ENCODE results near the gene RFTN2. TPM values are rescaled to one million over a fixed set of nuclear protein-coding genes. Genes with fewer than 3 reads are reported as not detected.

Gene RFTN2
- total and polyA plus RNA-seq, 2 donors (not counting 3 experiments of a cell fraction or from before 2014, with no cell fraction given), result 5.0 to 8.0 TPM

DNA sequence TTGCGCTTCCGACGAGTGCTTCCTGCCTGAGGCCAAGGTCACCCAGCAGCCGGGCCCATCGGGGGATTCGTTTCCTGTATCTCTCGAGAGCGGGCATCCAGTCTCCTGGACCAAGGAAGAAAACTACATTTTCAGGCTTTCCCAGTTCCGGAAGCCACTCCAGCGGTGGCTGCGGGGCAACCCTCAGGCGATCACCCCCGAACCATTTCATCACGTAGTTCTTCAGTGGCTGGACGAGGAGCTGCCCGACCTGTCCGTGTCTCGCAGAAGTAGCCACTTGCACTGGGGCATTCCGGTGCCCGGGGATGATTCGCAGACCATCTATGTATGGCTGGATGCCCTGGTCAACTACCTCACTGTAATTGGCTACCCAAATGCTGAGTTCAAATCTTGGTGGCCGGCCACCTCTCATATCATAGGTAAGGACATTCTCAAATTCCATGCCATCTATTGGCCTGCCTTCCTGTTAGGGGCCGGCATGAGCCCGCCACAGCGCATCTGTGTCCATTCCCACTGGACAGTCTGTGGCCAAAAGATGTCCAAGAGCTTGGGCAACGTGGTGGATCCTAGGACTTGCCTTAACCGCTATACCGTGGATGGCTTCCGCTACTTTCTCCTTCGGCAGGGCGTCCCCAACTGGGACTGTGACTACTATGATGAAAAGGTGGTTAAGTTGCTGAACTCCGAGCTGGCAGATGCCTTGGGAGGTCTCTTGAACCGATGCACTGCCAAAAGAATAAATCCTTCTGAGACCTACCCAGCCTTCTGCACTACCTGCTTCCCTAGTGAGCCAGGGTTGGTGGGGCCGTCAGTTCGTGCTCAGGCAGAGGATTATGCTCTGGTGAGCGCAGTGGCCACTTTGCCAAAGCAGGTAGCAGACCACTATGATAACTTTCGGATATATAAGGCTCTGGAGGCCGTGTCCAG is 30.8 kb upstream of the RFTN2 start:
- H3K4me3 ChIP-seq (replicated peaks in 1 of 3; ENCODE audit: insufficient read depth in 1 of 3, low read depth in 1 of 3, low read length in 3 of 3), result peak overlapping the region; percentile 35 to 54 (median 47)
- intact Hi-C loops (cut with micrococcal nuclease) (loop anchor here (1.0 to 5.0 kb wide), 6 partner anchors 150 to 421 kb away; partner anchors contain the start of genes COQ10B, HSPE1, MOB4 and SF3B1), dilution Hi-C loops (cut with MboI; ENCODE audit: extremely low pct_ligation_motif_present, low sequenced_read_pairs) (no loop called here)
- peak overlapping the region; percentile 27 for H3K9ac ChIP-seq (replicated peaks; ENCODE audit: extremely low read depth, insufficient read depth, low read length)
- H3K27ac ChIP-seq (ENCODE audit: insufficient read depth, low read depth, low read length), result no peak overlapping the region
- no peaks in the 10 kb centered on the region for H4K20me1 ChIP-seq (replicated peaks; ENCODE audit: control insufficient read depth, extremely low read depth, insufficient read depth, low read length)
- no peaks in the 10 kb centered on the region for H3K36me3 ChIP-seq (ENCODE audit: control insufficient read depth in 2 of 2, extremely low read depth in 1 of 2, insufficient read depth in 2 of 2, low read length in 2 of 2)
- peak overlapping the region; percentile 36 for H2AFZ ChIP-seq (ENCODE audit: low read depth, low read length)
- H3K4me2 ChIP-seq (ENCODE audit: insufficient read depth, low read length), result peak overlapping the region; percentile 63
- ChIA-PET CTCF (interaction anchor here (0.6 to 2.7 kb wide), 8 partner anchors 10 to 591 kb away, joined by 3 to 18 read pairs (median 3); partner anchors contain the start of genes MOB4 and RFTN2), POLR2A (no interaction called here)
- H3K4me1 ChIP-seq (ENCODE audit: control insufficient read depth, extremely low read depth, insufficient read depth, low read length), result peaks cover 22% of the 10 kb centered on the region
- DNase-seq (ENCODE audit: low read depth, low spot score) (no peak), FAIRE-seq (peak; percentile 43)
- no peaks in the 10 kb centered on the region for H3K9me3 ChIP-seq (replicated peaks; ENCODE audit: control insufficient read depth, insufficient read depth, low read length)
- TF ChIP-seq GATA2 (IDR thresholded peaks at IDR 0.05; ENCODE audit: insufficient read depth, insufficient read length, low read depth, low read length), result no peak
- TF ChIP-seq MYC (IDR thresholded peaks at IDR 0.05; ENCODE audit: low read depth, low read length), result no peak
- TF ChIP-seq MAX (IDR thresholded peaks at IDR 0.05; ENCODE audit: insufficient read depth, insufficient read length), result no peak
- TF ChIP-seq JUN (IDR thresholded peaks at IDR 0.05; ENCODE audit: borderline replicate concordance, insufficient read depth, insufficient read length, low read depth), result no peak
- no peak for TF ChIP-seq CTCF (IDR thresholded peaks at IDR 0.05; ENCODE audit: extremely low read depth in 1 of 2, insufficient read depth in 1 of 2, low read depth in 1 of 2, low read length in 2 of 2)
- no peak for TF ChIP-seq EZH2 (IDR thresholded peaks at IDR 0.05; ENCODE audit: borderline replicate concordance, low read depth, low read length, severe bottlenecking)
- no peak for TF ChIP-seq FOS (IDR thresholded peaks at IDR 0.05; ENCODE audit: borderline replicate concordance, insufficient read depth, low read length)
- no peak for TF ChIP-seq POLR2A (IDR thresholded peaks at IDR 0.05; ENCODE audit: low read depth, low read length)
- no peak for TF ChIP-seq POLR2AphosphoS5 (IDR thresholded peaks at IDR 0.05; ENCODE audit: insufficient read depth, low read depth, low read length)
- no peaks in the 10 kb centered on the region for H3K9me1 ChIP-seq (replicated peaks; ENCODE audit: control insufficient read depth, extremely low read depth, insufficient read depth, low read length)
- no TSS peak for BruUV-seq (replicated peaks)
- peaks cover 42% of the 10 kb centered on the region for H3K79me2 ChIP-seq (ENCODE audit: control insufficient read depth, insufficient read depth, low read length)
- peaks cover 0 to 3% of the 10 kb centered on the region in 2 experiments for H3K27me3 ChIP-seq (ENCODE audit: control insufficient read depth in 2 of 2, insufficient read depth in 2 of 2, low read length in 2 of 2)

All from endothelial cell of umbilical vein (primary cell).